Endothelial cell of hepatic sinusoid (primary cell): Measurements from ENCODE around the gene ARL5C.

Experiments
- in situ Hi-C: cut with HindIII; loops from 2 replicates; pipeline ENCODE4 v1.10.0; 2017; ENCODE audit warnings: low sequenced_read_pairs

The ARL5C gene

GRCh38 chr17:39114723-39115122, 51.2 kb downstream of the ARL5C start:
- in situ Hi-C loops, result no loop called here

GRCh38 chr17:39113871-39114270, 52.1 kb downstream of the ARL5C start:
- in situ Hi-C loops, result no loop called here

DNA sequence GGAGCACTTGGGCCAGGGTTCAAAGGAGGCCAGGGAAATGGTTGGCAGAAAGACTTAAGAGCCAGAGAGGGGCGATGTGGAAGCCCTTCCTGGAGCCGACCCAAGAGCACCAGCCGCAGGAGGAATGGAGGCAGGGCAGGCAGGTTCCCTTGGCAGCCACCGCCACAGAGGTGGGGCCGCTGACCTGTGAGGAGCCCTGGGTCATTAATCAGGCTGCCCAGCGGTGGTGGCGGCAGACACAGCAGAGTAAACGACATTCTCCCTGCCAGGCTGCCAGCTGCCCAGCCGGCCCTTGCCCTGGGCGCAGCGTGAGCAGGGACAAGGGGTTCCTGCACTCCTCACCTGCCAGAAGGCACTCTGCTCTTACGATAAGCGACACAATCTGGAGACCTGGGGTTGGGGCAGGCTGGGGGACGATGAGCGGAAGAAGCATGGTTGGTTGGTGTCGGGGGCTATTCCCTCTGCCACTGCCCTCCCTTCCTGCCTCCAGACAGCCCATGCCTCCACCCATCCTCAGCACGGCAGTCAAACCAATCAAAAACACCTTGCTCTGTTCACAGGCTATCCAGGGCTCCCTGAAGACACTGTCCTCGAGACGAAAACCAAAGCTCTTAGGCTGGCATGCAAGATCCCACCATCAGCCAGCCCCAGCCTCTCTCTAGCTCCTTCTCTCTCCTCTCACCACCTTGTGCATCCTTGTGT, 55.4 kb downstream of the ARL5C start:
- in situ Hi-C loops, result no loop called here

DNA sequence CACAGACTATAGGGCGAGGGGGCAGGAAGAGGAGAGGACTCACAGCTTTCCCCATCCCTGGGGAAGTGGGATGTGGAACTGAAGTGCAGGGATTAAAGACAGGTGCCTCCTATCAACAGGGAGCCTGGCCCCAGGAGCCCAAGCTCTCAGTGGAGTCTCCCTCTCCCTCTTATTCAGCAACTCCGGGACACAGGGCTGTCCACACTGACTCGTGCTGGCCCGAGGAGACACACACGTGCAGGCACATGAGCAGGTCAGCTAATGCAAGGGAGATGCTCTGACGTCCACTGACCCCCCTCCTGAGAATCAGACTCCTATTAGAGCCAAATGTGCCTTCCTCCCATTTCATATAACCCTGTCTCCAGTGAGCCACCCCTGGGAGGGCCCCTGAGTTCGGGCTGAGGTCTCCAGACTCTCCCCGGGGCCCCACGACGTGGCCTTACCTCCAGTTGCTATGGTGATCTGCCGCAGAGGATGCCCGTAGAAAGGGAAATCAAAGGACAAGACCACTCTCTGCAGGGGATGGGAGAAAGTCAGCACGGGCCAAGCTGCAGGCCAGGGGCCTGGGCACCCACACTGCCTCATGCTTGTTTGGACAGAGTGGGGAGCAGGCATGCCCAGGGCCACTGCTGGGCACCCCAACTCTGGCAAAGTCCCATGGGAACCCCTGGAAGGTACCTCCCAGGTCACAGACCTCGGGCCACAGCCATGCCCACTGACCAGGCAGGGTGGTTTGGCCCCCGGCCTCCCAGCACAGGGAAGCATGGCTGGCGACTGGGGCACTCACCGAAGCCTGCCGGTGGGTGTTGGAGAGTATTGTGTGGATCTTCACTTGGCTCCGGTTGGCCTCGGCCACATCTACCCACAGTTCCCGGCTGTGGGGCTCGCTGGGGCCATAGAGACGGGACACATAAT, 57.2 kb downstream of the ARL5C start:
- in situ Hi-C loops, result no loop called here

- in situ Hi-C loops, result no loop called here
Observed at GRCh38 chr17:39107973-39108372, 58.0 kb downstream of the ARL5C start.

DNA sequence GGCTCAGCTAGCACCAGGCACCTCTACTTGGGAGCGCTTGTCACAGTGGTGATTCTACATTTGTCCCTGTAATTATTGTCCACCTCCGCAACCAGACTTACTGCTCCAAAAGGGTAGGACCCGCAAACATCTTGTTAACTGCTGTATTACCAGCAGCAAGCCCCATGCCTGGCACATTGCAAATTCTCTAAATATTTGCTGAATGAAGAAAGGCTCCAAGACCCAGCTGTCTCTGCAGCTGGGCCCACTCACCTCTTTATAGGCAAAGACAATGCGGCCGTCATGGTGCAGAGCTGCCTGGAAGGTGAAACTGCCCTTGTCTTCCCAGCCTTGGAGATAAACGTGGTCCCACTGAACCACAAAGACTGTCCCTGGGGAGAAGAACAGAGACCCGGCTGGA, 58.8 kb downstream of the ARL5C start:
- in situ Hi-C loops, result no loop called here
